GM18858 (cell line): ENCODE measurements around the gene BCO2.

Source experiments
- ATAC-seq: cut with Tn5 transposase; IDR thresholded peaks from one replicate; pipeline ENCODE4 v1.9.1; 2021; ENCODE audit not compliant: unreplicated experiment

BCO2 gene

GRCh38 chr11:112212710-112213109 is 37.4 kb downstream of the BCO2 start:
- no peak for ATAC-seq

GRCh38 chr11:112213753-112214152 is 38.4 kb downstream of the BCO2 start:
- no peak for ATAC-seq

GRCh38 chr11:112215621-112216020 is 40.3 kb downstream of the BCO2 start:
- ATAC-seq = no peak

GRCh38 chr11:112216561-112217105 is 41.3 kb downstream of the BCO2 start:
- no peak for ATAC-seq

GRCh38 chr11:112219476-112220232 is 44.3 kb downstream of the BCO2 start:
- peak; percentile 89 for ATAC-seq

GRCh38 chr11:112221274-112221835 is 46.0 kb downstream of the BCO2 start:
- no peak for ATAC-seq

GRCh38 chr11:112222303-112222702 is 47.0 kb downstream of the BCO2 start:
- no peak for ATAC-seq

- no peak for ATAC-seq
These were observed 47.8 kb downstream of the BCO2 start for GRCh38 chr11:112223121-112223520.

- no peak for ATAC-seq
These were observed 48.6 kb downstream of the BCO2 start for GRCh38 chr11:112223754-112224532.

- no peak for ATAC-seq
These were observed 50.4 kb downstream of the BCO2 start for GRCh38 chr11:112225753-112226061.

GRCh38 chr11:112226062-112226830 is 50.9 kb downstream of the BCO2 start, which contains the start of gene PTS:
Gene PTS (plus strand): TSS chr11:112226428. CDS start chr11:112226444, 16 bp downstream.
- ATAC-seq = peak; percentile 93

GRCh38 chr11:112226831-112227401 is 51.6 kb downstream of the BCO2 start:
- ATAC-seq = peak; percentile 31

GRCh38 chr11:112227471-112227870 is 52.2 kb downstream of the BCO2 start:
- no peak for ATAC-seq

GRCh38 chr11:112228706-112229105 is 53.4 kb downstream of the BCO2 start:
- ATAC-seq = no peak

GRCh38 chr11:112229159-112229558 is 53.8 kb downstream of the BCO2 start:
- ATAC-seq = no peak

- ATAC-seq = no peak
These were observed 54.6 kb downstream of the BCO2 start for GRCh38 chr11:112229746-112230433.

- no peak for ATAC-seq
These were observed 56.6 kb downstream of the BCO2 start for GRCh38 chr11:112231952-112232351.

GRCh38 chr11:112235750-112236390 is 60.6 kb downstream of the BCO2 start:
- ATAC-seq = no peak

GRCh38 chr11:112237451-112237850 is 62.1 kb downstream of the BCO2 start:
- no peak for ATAC-seq

- ATAC-seq = no peak
These were observed 62.7 kb downstream of the BCO2 start for GRCh38 chr11:112238041-112238440.
